ENCODE results near the gene PHKG2.

PHKG2 gene

DNA sequence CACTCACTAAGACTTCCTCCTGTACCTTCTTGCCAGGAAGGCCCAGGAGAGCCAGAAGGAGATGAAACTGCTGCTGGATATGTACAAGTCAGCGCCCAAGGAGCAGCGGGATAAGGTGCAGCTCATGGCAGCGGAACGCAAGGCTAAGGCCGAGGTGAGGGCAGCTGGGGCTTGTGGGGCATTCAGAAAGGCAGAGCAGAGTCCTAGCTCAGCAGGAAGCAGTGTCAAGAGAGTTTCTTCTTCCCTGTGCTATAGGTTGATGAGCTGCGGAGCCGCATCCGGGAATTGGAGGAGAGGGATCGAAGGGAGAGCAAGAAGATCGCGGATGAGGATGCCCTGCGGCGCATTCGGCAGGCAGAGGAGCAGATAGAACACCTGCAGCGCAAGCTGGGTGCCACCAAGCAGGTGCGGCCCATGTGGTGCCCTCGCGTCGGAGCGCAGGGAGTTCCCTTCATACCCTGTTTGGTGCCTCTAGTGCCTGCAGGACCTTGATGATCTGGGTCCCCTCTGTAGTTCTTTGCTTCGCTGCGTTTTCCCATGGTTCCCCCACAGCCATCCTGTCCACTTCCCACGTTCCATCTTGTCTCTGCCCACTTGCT, 20.5 kb downstream of the PHKG2 start:
- Histone ChIP-seq H3K4me3 (ENCODE audit: low read depth in 1 of 2, low read length in 2 of 2) (no peak overlapping the region), H3K9me3 (ENCODE audit: low read length) (no peaks in the 10 kb centered on the region), H3K27me3 (ENCODE audit: control insufficient read depth in 1 of 2, insufficient read depth in 2 of 2, low read length in 2 of 2) (no peaks in the 10 kb centered on the region), H3K9ac (ENCODE audit: low read length) (no peak overlapping the region), H3K36me3 (ENCODE audit: insufficient read depth, low read length) (peaks cover 98% of the 10 kb centered on the region), H3K4me1 (ENCODE audit: insufficient read depth, low read length) (peaks cover 8% of the 10 kb centered on the region), H3K27ac (ENCODE audit: low read depth, low read length) (no peak overlapping the region)

DNA sequence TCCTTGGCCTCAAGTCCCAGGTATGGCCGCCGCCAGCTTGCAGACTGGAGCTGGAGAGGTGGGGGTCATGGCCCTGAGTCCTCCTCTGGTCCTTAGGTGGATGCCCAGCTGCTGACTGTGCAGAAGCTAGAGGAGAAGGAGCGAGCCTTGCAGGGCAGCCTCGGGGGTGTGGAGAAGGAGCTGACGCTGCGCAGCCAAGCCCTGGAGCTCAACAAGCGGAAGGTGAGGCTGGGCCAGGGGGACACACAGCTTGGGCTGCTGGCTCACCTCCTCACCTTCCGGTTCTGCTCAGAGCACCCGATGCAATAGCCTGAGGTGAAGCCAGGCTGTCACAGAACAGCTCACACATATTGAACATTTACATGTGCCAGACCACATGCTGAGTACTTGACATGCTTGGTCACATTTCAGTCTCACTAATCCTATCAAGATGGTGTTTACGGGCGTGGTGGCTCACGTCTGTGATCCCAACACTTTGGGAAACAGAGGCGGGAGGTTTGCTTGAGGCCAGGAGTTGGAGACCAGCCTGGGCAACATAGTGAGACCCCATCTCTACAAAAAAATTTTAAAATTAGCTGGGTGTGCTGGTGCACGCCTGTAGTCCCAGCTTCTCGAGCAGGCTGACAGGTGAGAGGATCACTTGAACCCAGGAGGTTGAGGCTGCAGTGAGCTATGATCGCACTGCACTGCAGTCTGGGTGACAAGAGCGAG, 21.3 kb downstream of the PHKG2 start:
- peaks cover 98% of the 10 kb centered on the region for H3K36me3 ChIP-seq (ENCODE audit: insufficient read depth, low read length)
- no peaks in the 10 kb centered on the region for H3K27me3 ChIP-seq (ENCODE audit: control insufficient read depth in 1 of 2, insufficient read depth in 2 of 2, low read length in 2 of 2)
- no peak overlapping the region for H3K27ac ChIP-seq (ENCODE audit: low read depth, low read length)
- no peak overlapping the region for H3K9ac ChIP-seq (ENCODE audit: low read length)
- H3K4me1 ChIP-seq (ENCODE audit: insufficient read depth, low read length): peaks cover 4% of the 10 kb centered on the region
- no peaks in the 10 kb centered on the region for H3K9me3 ChIP-seq (ENCODE audit: low read length)
- H3K4me3 ChIP-seq (ENCODE audit: low read depth in 1 of 2, low read length in 2 of 2): no peak overlapping the region

DNA sequence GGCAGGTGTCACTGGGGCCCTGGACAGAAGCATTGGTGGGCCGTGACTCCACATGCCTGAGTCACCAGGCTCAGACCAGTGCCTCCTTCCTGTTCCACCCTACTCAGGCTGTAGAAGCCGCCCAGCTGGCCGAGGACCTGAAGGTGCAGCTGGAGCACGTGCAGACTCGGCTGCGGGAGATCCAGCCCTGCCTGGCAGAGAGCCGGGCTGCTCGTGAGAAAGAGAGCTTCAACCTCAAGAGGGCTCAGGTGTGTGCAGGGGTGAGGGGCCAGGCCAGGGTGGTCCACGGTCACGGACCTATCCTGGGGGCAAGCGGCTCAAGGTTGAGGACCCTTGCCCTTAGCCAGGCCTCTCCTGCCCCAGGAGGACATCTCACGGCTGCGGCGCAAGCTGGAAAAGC, 23.5 kb downstream of the PHKG2 start:
- H3K9me3 ChIP-seq (ENCODE audit: low read length): no peaks in the 10 kb centered on the region
- no peaks in the 10 kb centered on the region for H3K27me3 ChIP-seq (ENCODE audit: control insufficient read depth in 1 of 2, insufficient read depth in 2 of 2, low read length in 2 of 2)
- no peak overlapping the region for H3K4me3 ChIP-seq (ENCODE audit: low read depth in 1 of 2, low read length in 2 of 2)
- no peak overlapping the region for H3K9ac ChIP-seq (ENCODE audit: low read length)
- H3K4me1 ChIP-seq (ENCODE audit: insufficient read depth, low read length): peaks cover 18% of the 10 kb centered on the region
- peaks cover 76% of the 10 kb centered on the region for H3K36me3 ChIP-seq (ENCODE audit: insufficient read depth, low read length)
- no peak overlapping the region for H3K27ac ChIP-seq (ENCODE audit: low read depth, low read length)

DNA sequence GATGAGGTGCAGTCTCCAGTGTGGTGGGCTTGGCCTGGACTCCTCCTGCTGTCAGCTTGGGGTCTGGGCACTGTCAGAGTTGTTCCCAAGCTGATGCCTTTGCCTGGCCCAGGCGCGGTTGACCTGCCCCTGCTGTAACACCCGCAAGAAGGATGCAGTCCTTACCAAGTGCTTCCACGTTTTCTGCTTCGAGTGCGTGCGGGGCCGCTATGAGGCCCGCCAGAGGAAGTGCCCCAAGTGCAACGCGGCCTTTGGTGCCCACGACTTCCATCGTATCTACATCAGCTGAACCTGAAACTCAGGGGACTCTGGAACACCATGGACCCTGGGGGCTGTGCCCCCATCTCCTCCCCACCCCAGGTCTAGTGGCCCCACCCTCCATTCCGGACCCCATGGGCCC, 25.6 kb downstream of the PHKG2 start:
- Histone ChIP-seq H3K36me3 (ENCODE audit: insufficient read depth, low read length) (peaks cover 55% of the 10 kb centered on the region), H3K9ac (ENCODE audit: low read length) (no peak overlapping the region), H3K9me3 (ENCODE audit: low read length) (no peaks in the 10 kb centered on the region), H3K27ac (ENCODE audit: low read depth, low read length) (no peak overlapping the region), H3K4me3 (ENCODE audit: low read depth in 1 of 2, low read length in 2 of 2) (no peak overlapping the region), H3K4me1 (ENCODE audit: insufficient read depth, low read length) (peaks cover 25% of the 10 kb centered on the region), H3K27me3 (ENCODE audit: control insufficient read depth in 1 of 2, insufficient read depth in 2 of 2, low read length in 2 of 2) (no peaks in the 10 kb centered on the region)

DNA sequence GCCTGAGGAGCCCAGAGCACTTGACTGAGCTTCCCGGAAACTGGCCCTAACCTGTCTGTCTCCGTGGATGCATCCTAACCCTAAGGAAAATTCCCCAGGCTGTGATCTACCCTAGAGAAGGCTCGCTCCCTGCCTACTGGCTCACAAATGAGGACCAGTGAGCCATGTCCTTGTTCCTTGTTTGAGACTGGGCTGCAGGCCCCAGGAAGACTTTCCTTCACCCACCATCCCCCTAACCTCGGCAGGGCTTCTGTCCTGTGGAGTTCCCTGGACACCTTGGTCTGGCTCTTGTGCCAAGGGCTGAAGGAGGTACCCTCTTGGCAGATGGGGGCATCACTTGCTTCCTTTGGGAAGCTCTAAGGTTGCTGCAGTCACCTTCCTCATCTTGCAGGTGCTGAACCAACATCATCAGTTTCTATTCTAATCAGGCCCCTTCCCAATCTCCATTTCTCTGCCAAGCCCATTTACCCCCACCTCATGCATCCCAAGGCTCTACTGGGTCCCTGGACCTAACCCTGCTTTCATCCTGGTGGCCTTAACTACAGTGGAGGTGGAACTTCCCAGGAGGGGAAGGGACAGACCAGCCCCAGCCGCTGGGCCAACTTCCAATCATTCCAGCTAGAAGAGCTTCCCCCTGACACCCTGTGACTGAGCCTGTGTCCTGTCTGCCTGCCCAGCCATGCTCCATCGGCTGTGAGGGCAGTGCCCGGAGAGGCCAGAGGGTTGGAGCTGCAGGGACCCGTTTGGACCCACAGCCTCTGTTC, 26.3 kb downstream of the PHKG2 start:
- H3K9ac ChIP-seq (ENCODE audit: low read length): peak overlapping the region; percentile 53
- peaks cover 48% of the 10 kb centered on the region for H3K36me3 ChIP-seq (ENCODE audit: insufficient read depth, low read length)
- H3K27me3 ChIP-seq (ENCODE audit: control insufficient read depth in 1 of 2, insufficient read depth in 2 of 2, low read length in 2 of 2): no peaks in the 10 kb centered on the region
- H3K9me3 ChIP-seq (ENCODE audit: low read length): no peaks in the 10 kb centered on the region
- peaks cover 25% of the 10 kb centered on the region for H3K4me1 ChIP-seq (ENCODE audit: insufficient read depth, low read length)
- H3K4me3 ChIP-seq (ENCODE audit: low read depth in 1 of 2, low read length in 2 of 2): peak overlapping the region; percentile 66 to 83
- peak overlapping the region; percentile 81 for H3K27ac ChIP-seq (ENCODE audit: low read depth, low read length)

DNA sequence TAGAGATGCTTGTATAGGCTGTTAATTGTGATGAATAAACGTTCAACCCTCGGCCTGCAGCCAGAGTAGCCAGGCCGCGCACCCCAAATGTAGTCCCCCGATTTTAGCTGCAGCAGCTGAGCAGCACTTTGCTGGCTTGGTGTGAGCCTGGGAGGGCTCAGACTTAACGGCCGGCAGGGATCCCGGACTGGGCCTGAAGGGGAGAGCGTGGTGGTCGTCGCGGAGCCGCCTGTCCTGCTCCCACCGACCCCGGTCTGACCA, 26.8 kb downstream of the PHKG2 start:
- no peaks in the 10 kb centered on the region for H3K27me3 ChIP-seq (ENCODE audit: control insufficient read depth in 1 of 2, insufficient read depth in 2 of 2, low read length in 2 of 2)
- H3K27ac ChIP-seq (ENCODE audit: low read depth, low read length): peak overlapping the region; percentile 81
- H3K4me1 ChIP-seq (ENCODE audit: insufficient read depth, low read length): peaks cover 25% of the 10 kb centered on the region
- H3K9me3 ChIP-seq (ENCODE audit: low read length): no peaks in the 10 kb centered on the region
- peaks cover 42% of the 10 kb centered on the region for H3K36me3 ChIP-seq (ENCODE audit: insufficient read depth, low read length)
- H3K9ac ChIP-seq (ENCODE audit: low read length): peak overlapping the region; percentile 53
- H3K4me3 ChIP-seq (ENCODE audit: low read depth in 1 of 2, low read length in 2 of 2): peak overlapping the region; percentile 66 to 83

DNA sequence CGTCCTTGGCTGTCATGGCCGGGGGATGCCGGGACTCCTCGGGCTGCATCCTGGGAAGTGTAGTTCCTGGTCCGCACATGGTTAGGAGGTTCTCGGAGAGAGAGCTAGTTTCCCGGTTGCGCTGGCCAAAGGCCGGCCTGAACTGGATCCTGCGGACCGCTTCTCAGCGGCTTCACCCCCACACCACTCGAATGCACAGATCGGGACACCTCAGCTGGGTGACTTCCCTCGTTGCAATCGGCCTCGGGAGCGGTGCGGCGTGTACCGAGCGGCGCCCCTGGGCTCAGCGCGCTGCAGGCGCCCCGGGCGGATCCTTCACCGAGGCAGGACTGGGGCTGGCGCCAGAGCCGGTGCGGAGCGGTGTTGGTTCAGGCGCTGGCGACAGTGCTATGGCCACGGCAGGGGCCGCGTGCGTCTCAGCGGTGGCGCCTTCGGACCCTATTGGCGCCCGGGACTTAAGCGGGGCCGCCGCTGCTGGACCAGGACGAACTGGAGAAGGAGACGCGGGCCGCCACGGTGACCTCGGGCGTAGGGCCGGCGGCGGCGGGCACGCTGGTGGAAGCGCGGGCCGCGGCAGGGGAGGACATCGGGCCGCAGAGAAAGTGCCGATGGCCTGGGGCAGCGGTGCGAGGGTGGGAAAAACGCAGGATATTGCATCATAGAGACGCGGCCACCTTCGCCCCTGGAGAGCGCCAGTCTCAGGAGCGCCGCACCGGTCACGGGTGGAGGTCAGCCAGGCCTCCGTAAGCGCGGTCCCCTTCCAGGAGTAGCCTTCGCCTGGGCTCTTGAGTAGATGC, 27.4 kb downstream of the PHKG2 start:
- peak overlapping the region; percentile 66 to 83 for H3K4me3 ChIP-seq (ENCODE audit: low read depth in 1 of 2, low read length in 2 of 2)
- no peaks in the 10 kb centered on the region for H3K9me3 ChIP-seq (ENCODE audit: low read length)
- peak overlapping the region; percentile 53 for H3K9ac ChIP-seq (ENCODE audit: low read length)
- peak overlapping the region; percentile 81 for H3K27ac ChIP-seq (ENCODE audit: low read depth, low read length)
- peaks cover 37% of the 10 kb centered on the region for H3K36me3 ChIP-seq (ENCODE audit: insufficient read depth, low read length)
- H3K4me1 ChIP-seq (ENCODE audit: insufficient read depth, low read length): peaks cover 25% of the 10 kb centered on the region
- no peaks in the 10 kb centered on the region for H3K27me3 ChIP-seq (ENCODE audit: control insufficient read depth in 1 of 2, insufficient read depth in 2 of 2, low read length in 2 of 2)

DNA sequence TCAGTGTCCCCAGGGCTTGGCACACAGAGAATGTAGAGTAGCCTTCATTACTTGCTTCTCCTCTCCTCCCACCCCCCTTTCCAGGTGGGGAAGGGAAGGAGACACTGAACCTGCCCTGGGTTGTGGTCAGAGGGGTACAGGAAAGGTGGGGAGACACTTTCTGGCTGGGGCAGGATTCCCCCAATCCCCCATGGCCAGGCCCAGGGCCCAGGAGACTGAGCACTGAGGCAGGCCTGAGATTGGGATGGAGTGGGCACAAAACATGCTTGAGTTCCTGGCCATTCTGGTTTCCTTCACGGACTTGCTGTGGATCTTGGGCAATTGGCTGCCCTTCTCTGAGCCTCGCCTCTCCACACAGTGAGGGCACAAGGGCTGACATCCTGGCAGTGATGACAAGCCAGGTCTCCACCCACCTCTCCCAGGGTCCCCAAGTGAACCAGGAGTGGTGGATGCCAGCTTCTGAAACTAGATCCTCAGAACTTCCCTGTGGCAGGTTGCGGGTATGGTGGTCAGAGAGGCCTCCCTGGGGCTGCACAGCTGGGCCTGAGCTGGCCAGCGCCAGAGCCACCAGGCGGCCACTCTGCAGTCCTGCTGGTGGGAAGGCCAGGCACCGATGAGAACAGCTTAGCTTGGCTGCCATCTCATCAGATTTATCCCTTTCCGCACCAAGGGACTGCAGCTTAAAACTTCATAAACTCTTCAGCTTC, 29.5 kb downstream of the PHKG2 start:
- Histone ChIP-seq H3K4me3 (ENCODE audit: low read depth in 1 of 2, low read length in 2 of 2) (no peak overlapping the region), H3K36me3 (ENCODE audit: insufficient read depth, low read length) (peaks cover 31% of the 10 kb centered on the region), H3K9me3 (ENCODE audit: low read length) (no peaks in the 10 kb centered on the region), H3K4me1 (ENCODE audit: insufficient read depth, low read length) (peaks cover 25% of the 10 kb centered on the region), H3K27me3 (ENCODE audit: control insufficient read depth in 1 of 2, insufficient read depth in 2 of 2, low read length in 2 of 2) (no peaks in the 10 kb centered on the region), H3K27ac (ENCODE audit: low read depth, low read length) (no peak overlapping the region), H3K9ac (ENCODE audit: low read length) (no peak overlapping the region)

DNA sequence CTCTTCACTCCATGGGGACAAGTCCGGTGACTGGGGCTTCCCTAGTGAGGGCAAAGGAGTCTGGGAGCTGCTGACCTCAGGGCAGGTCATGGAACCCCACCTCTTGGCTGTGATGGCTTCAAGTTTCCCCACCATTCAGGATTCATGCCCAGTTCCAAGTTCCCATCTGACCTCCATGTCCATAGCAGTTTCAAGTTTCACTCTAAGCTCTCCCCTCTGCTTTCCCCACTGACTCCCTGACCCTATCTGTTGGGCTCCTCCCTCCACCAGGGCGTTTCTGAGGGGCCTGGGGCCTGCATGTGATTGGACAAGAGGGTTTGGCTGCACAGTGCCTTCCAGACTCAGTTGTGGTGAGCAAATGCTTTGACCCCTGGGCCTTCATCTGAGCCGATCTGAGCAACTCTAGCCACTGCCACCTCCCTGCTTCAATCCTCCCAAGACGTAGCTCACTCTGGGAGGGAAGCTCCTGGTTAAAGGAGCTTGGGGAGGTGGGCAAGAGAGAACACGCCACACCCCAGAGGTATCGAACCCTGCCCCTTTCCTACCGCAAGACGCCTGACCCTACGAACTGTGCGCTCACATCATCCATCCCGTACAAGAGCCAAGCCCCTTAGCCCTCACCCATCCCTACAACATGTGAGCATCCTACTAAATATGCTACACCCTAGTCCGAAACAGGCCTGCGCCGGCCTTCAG, 30.5 kb downstream of the PHKG2 start:
- H3K4me3 ChIP-seq (ENCODE audit: low read depth in 1 of 2, low read length in 2 of 2): no peak overlapping the region
- no peaks in the 10 kb centered on the region for H3K9me3 ChIP-seq (ENCODE audit: low read length)
- H3K27me3 ChIP-seq (ENCODE audit: control insufficient read depth in 1 of 2, insufficient read depth in 2 of 2, low read length in 2 of 2): no peaks in the 10 kb centered on the region
- no peak overlapping the region for H3K27ac ChIP-seq (ENCODE audit: low read depth, low read length)
- H3K9ac ChIP-seq (ENCODE audit: low read length): no peak overlapping the region
- H3K36me3 ChIP-seq (ENCODE audit: insufficient read depth, low read length): peaks cover 30% of the 10 kb centered on the region
- peaks cover 25% of the 10 kb centered on the region for H3K4me1 ChIP-seq (ENCODE audit: insufficient read depth, low read length)

DNA sequence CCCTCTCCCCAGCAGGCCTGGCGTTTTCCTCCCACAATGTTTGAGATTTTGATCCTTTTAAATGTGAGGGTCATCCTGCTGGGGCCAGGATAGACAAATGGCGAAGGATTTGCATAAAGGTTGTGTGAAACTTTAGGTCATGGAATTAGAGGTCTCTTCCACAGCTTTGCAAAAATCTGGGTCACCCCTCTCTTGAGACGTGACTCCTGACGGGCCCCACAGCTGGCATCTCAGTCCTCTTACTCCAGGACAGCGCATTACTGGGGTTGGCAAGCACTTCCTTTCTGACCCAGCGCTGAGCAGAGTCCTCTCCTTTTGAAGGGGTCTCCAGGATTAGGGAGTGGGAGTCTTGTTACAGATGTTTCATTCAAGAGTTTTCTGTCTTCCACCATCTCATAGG, 31.4 kb downstream of the PHKG2 start:
- Histone ChIP-seq H3K36me3 (ENCODE audit: insufficient read depth, low read length) (peaks cover 22% of the 10 kb centered on the region), H3K9me3 (ENCODE audit: low read length) (no peaks in the 10 kb centered on the region), H3K27me3 (ENCODE audit: control insufficient read depth in 1 of 2, insufficient read depth in 2 of 2, low read length in 2 of 2) (no peaks in the 10 kb centered on the region), H3K4me1 (ENCODE audit: insufficient read depth, low read length) (peaks cover 21% of the 10 kb centered on the region), H3K4me3 (ENCODE audit: low read depth in 1 of 2, low read length in 2 of 2) (no peak overlapping the region), H3K9ac (ENCODE audit: low read length) (no peak overlapping the region), H3K27ac (ENCODE audit: low read depth, low read length) (no peak overlapping the region)
